SK-MEL-5 (cell line): ENCODE results near the gene AGBL4. TPM values are rescaled to one million over a fixed set of nuclear protein-coding genes. Genes with fewer than 3 reads are reported as not detected.
"Not testable (repeated sequence)": the region's sequence is repeated elsewhere in the genome, so short reads cannot be mapped to it uniquely, and the experiment has no call there.

Experiments used
- DNase-seq: peaks from one replicate; pipeline ENCODE4 v3.0.0-alpha.2; 2016; ENCODE audit warnings: low read depth, low spot score
- in situ Hi-C: cut with HindIII; loops from 2 replicates; pipeline ENCODE4 v1.10.0; 2016; ENCODE audit warnings: low sequenced_read_pairs, high pct_unique_total_duplicates, low pct_unique_long_range_greater_than_20kb
- total RNA-seq: library from RNA; depleted of rRNA; stranded (reverse); fragments of >200 nt; shearing (Covaris generic); gene quantifications from 2 replicates; pipeline ENCODE4 v1.2.3, GENCODE V29; 2014

The AGBL4 gene
- total RNA-seq, 1 experiment from 2014 or later: 0.50 TPM

GRCh38 chr1:49351768-49352167, 672.0 kb downstream of the AGBL4 start:
- in situ Hi-C loops: no loop called here
- DNase-seq: no peak

DNA sequence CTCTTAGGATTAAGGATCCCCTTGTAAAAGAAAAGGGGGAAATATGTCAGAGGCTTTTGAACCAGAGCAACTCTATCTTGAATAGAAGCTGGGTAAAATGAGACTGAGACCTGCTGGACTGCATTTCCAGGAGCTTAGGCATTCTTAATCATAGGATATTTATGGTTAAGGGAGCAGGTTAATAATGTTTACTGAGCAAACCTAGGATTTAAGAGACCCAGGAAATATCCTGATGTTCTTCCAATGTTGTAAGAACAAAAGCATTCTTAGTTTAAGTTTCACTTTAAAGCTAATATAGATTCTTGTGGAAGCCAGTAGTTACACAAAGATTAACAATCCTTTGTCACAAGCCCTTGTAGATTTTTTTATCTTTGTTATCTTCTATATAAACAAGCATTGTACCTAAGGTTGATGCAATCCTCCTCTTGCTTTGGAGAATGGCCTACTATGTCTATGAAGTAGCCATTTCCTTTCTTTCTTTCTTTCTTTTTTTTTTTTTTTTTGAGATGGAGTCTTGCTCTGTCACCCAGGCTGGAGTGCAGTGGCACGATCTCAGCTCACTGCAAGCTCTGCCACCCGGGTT, 676.9 kb downstream of the AGBL4 start:
- in situ Hi-C loops: no loop called here
- DNase-seq: no peak

- no peak for DNase-seq
- in situ Hi-C loops: no loop called here
Observed at GRCh38 chr1:49340576-49340975, 683.2 kb downstream of the AGBL4 start.

GRCh38 chr1:49339043-49339442, 684.7 kb downstream of the AGBL4 start:
- in situ Hi-C loops: no loop called here
- DNase-seq: no peak

- in situ Hi-C loops: no loop called here
- DNase-seq: no peak
Observed at GRCh38 chr1:49337251-49337650, 686.5 kb downstream of the AGBL4 start.

DNA sequence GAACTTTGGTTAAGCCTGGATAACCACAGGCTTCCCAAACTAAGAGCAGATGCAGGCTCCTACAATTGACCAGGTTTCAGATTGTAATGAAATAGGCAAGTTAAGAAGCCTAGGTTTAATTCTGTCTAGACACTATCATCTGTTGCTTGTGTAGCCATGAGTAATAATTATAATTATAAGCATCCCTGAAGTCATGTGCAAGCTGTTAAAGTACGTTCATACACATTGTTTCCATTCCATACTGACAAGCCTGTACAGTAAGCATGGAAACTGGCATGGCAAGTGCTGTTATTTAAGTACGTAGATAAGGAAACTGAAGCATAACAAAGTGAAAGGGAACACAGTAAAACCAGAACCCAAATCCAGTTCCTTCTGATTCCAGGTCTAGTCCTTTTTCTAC, 689.8 kb downstream of the AGBL4 start:
- DNase-seq: no peak
- in situ Hi-C loops: no loop called here

GRCh38 chr1:49331066-49331852, 692.5 kb downstream of the AGBL4 start:
- in situ Hi-C loops: no loop called here
- DNase-seq: no peak

- in situ Hi-C loops: no loop called here
- no peak for DNase-seq
Observed at GRCh38 chr1:49323925-49324540, 699.7 kb downstream of the AGBL4 start.

DNA sequence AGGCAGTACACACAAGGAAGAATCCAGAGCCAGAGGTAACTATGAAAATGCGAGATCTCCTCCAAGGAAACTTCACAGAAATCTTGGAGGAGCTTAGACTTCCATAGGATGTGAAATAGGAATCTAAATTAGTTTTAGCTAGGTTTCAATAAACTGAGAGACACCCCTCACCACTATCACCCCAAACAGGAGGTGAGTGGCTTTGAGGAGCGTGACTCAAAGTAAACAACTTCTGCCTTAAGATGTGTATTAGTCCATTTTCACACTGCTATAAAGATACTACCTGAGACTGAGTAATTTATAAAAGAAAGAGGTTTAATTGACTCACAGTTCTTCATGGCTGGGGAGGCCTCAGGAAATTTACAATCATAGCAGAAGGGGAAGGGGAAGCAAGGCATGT, 703.3 kb downstream of the AGBL4 start:
- DNase-seq, in situ Hi-C loops: not testable (repeated sequence)

GRCh38 chr1:49319426-49319963, 704.3 kb downstream of the AGBL4 start:
- no peak for DNase-seq
- in situ Hi-C loops: no loop called here

DNA sequence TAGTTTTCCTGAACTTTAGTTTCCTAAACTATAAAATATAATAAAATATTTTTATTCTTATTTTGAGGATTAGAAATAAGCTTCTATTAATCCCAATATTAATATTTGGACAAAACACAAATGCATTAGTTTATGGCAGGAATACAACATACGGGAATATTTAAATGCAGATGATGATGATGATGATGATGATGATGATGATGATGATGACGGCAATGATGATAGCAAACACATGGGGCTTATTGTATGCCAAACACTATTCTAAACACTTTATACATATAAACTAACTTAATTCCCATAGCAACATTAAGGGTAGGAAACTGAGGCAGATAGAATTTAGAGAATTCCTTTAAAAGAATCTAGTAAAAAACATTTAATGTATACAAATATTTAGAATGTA, 705.5 kb downstream of the AGBL4 start:
- DNase-seq: no peak

GRCh38 chr1:49307457-49307856, 716.3 kb downstream of the AGBL4 start:
- no peak for DNase-seq
- in situ Hi-C loops: no loop called here

More for the DNA sequence above, 705.5 kb downstream of the AGBL4 start:
- in situ Hi-C loops: no loop called here

GRCh38 chr1:49306507-49307070, 717.2 kb downstream of the AGBL4 start:
- DNase-seq: no peak
- in situ Hi-C loops: no loop called here

DNA sequence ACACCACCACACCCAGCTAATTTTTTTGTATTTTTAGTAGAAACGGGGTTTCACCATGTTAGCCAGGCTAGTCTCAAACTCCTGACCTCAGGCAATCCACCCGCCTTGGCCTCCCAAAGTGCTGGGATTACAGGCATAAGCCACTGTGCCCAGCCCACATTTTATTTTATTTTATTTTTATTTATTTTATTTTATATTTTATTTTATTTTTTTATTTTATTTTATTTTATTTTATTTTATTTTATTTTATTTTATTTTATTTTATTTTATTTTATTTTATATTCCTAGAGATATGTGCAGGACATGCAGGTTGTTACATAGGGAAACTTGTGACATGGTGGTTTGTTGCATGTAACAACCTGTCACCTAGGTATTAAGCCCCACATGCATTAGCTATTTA, 721.4 kb downstream of the AGBL4 start:
- DNase-seq, in situ Hi-C loops: not testable (repeated sequence)

GRCh38 chr1:49298304-49298703, 725.5 kb downstream of the AGBL4 start:
- no peak for DNase-seq
- in situ Hi-C loops: no loop called here

GRCh38 chr1:49297783-49298182, 726.0 kb downstream of the AGBL4 start:
- in situ Hi-C loops: no loop called here
- no peak for DNase-seq

GRCh38 chr1:49294539-49294938, 729.2 kb downstream of the AGBL4 start:
- DNase-seq: no peak
- in situ Hi-C loops: no loop called here

- in situ Hi-C loops: no loop called here
Observed at GRCh38 chr1:49293016-49293415, 730.7 kb downstream of the AGBL4 start.

More at GRCh38 chr1:49293016-49293415, 730.7 kb downstream of the AGBL4 start:
- DNase-seq: no peak
